Measurements from ENCODE around the gene ABCB11.

- no peak for TF ChIP-seq POLR2A (IDR thresholded peaks at IDR 0.05; ENCODE audit: low read length)
- no peak for TF ChIP-seq GATA1 (IDR thresholded peaks at IDR 0.05; ENCODE audit: low read depth, low read length)
These were observed 38.4 kb downstream of the ABCB11 start for GRCh38 chr2:168992591-168993349.

All from erythroblast (primary cell).